ENCODE data around the gene NPW. TPM values are rescaled to one million over a fixed set of nuclear protein-coding genes. Genes with fewer than 3 reads are reported as not detected.

NPW gene
- polyA plus RNA-seq, 1 experiment: 0.66 TPM

DNA sequence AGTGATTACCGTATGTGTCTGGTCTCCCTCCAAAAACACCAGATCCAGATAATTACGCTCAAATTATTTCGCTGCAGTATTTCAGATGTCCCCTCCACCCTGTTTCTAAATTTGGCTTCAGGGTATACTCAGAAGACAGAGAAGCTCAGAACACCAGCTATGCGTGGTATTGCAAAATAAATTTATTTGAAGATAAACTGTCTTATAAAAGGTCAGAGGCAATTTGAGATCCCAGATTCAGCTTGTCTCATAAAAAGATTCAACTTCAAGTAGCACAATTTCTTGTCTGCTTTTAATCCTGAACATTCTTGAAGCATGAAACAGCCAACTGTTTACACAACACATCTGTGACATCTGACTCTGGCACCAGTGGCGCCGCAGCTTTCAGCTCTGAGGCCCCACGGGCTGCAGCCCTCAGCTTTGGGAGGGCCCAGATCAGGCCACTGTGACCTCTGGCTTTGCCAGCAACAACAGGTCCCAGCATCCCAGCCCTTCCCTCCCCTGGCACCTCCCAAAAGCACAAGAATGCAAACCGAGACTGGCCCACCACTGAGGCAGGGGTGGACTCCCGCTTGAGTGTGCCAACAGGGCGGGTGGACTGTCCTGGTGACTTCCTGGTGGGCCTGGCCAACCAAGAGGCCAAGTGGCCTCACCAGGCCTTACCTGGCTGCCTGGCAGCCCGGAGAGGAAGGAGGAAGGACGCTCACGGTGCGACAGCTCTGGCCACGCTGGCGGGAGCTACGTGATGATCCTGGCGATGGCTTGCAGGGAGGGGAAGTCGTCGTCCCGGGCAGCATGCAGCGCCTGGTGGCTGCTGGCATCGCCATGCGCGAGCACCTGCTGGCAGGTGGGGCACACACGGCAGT is 21.9 kb upstream of the NPW start:
- Histone ChIP-seq H3K27ac (ENCODE audit: low read depth, low read length) (peak overlapping the region; percentile 57), H3K4me3 (ENCODE audit: low read depth, low read length) (no peak overlapping the region), H3K9me3 (ENCODE audit: control insufficient read depth, insufficient read depth, low read length) (peaks cover 5% of the 10 kb centered on the region; the same call in 1 of the 2 replicates), H3K27me3 (ENCODE audit: control insufficient read depth, insufficient read depth, low read length) (no peaks in the 10 kb centered on the region)
- POLR2A ChIA-PET: interaction anchor here (1.1 to 1.2 kb wide), 2 partner anchors 14 to 158 kb away, joined by 3 to 4 read pairs; partner anchors contain the start of genes GFER and TRAF7
- TF ChIP-seq, protein P1, sequence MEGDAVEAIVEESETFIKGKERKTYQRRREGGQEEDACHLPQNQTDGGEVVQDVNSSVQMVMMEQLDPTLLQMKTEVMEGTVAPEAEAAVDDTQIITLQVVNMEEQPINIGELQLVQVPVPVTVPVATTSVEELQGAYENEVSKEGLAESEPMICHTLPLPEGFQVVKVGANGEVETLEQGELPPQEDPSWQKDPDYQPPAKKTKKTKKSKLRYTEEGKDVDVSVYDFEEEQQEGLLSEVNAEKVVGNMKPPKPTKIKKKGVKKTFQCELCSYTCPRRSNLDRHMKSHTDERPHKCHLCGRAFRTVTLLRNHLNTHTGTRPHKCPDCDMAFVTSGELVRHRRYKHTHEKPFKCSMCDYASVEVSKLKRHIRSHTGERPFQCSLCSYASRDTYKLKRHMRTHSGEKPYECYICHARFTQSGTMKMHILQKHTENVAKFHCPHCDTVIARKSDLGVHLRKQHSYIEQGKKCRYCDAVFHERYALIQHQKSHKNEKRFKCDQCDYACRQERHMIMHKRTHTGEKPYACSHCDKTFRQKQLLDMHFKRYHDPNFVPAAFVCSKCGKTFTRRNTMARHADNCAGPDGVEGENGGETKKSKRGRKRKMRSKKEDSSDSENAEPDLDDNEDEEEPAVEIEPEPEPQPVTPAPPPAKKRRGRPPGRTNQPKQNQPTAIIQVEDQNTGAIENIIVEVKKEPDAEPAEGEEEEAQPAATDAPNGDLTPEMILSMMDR (IDR thresholded peaks at IDR 0.05; ENCODE audit: low read depth, low read length): no peak
- CTCF ChIA-PET: interaction anchor here (0.5 to 1.0 kb wide), 4 partner anchors 25 to 148 kb away, joined by 3 to 5 read pairs (median 4); no protein-coding TSS in a partner anchor
- DNase-seq (ENCODE audit: low read depth, low spot score): no peak

DNA sequence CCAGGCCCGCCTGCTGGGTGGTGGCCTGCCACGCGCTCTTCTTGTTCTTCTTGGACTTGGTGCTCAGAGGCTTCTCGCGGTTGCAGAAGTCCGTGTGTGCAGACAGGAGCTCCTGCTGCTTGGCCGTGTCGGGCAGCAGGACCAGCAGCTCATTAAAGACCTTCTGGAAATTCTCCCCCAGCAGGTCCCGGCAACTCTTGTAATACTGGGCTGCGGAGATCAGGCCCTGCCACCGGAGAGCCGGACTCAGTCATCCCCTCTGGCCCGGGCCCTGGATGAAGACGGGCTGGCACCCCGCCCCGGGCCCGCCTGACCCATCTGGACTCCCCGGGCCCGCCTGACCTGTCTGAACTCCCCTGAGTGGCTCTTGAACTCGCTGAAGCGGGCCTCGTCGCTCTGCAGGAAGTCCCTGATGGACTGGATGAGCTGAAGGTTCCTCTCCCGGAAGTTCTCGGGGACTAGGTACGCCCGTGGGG is 21.2 kb upstream of the NPW start:
- H3K9me3 ChIP-seq (ENCODE audit: control insufficient read depth, insufficient read depth, low read length): no peaks in the 10 kb centered on the region; the same call in 1 of the 2 replicates
- H3K27ac ChIP-seq (ENCODE audit: low read depth, low read length): no peak overlapping the region
- CTCF ChIA-PET: interaction anchor here (1.0 kb wide), 1 partner anchor 142 kb away, joined by 4 read pairs; no protein-coding TSS in a partner anchor
- no peak overlapping the region for H3K4me3 ChIP-seq (ENCODE audit: low read depth, low read length)
- H3K27me3 ChIP-seq (ENCODE audit: control insufficient read depth, insufficient read depth, low read length): no peaks in the 10 kb centered on the region
- POLR2A ChIA-PET: no interaction called here
- DNase-seq (ENCODE audit: low read depth, low spot score): no peak
- TF ChIP-seq, protein P1 (IDR thresholded peaks at IDR 0.05; ENCODE audit: low read depth, low read length): no peak

DNA sequence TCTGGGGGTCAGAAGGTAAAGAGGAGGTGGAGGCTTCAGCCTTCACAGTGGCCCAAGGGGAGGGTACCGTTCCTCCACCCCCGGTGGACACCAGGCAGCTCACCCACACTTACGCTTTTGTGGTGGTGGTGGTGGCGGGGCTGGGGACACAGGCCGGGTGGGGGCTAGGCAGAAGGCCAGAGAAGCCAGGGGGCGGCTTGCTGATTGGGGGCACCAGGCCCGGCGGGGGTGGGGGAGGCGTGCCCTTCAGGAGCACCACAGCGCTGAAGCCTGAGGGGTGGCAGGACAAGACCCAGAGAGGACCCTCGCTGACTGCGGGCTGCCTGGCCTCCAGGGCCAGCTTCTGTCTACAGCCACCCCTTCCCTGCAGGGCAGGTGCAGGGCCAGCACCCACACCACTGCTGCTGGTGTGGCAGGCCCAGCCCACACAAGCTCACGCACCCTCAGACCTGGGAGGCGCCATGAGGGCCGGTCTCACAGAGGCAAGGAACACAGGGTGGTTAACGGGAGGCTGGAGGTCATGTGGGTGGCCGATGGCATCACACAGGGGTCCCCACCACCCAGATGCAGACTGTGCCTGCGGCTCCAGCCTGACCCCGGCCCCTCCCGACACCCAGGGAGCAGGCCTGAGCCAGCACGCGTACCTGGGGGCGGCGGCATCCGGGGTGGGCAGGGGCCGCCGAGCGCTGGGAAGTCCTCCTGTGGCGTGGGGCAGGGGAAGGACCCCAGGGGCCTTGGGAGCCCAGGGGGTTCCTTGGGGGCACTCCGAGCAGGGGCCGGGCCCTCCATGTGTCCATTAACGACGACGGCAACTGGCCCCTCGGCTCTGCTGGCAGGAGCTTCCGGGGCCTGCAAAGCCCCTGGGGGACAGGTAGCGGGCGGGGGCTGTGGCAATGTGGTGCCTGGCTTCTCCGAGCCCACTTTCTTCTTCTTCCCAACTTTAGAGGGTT is 20.5 kb upstream of the NPW start:
- Histone ChIP-seq H3K9me3 (ENCODE audit: control insufficient read depth, insufficient read depth, low read length) (no peaks in the 10 kb centered on the region; the same call in 1 of the 2 replicates), H3K4me3 (ENCODE audit: low read depth, low read length) (no peak overlapping the region), H3K27ac (ENCODE audit: low read depth, low read length) (no peak overlapping the region), H3K27me3 (ENCODE audit: control insufficient read depth, insufficient read depth, low read length) (no peaks in the 10 kb centered on the region)
- TF ChIP-seq, protein P1 (IDR thresholded peaks at IDR 0.05; ENCODE audit: low read depth, low read length): no peak
- POLR2A ChIA-PET: no interaction called here
- CTCF ChIA-PET: interaction anchor here (0.7 to 1.0 kb wide), 2 partner anchors 141 kb away, joined by 4 read pairs; no protein-coding TSS in a partner anchor
- DNase-seq (ENCODE audit: low read depth, low spot score): no peak

DNA sequence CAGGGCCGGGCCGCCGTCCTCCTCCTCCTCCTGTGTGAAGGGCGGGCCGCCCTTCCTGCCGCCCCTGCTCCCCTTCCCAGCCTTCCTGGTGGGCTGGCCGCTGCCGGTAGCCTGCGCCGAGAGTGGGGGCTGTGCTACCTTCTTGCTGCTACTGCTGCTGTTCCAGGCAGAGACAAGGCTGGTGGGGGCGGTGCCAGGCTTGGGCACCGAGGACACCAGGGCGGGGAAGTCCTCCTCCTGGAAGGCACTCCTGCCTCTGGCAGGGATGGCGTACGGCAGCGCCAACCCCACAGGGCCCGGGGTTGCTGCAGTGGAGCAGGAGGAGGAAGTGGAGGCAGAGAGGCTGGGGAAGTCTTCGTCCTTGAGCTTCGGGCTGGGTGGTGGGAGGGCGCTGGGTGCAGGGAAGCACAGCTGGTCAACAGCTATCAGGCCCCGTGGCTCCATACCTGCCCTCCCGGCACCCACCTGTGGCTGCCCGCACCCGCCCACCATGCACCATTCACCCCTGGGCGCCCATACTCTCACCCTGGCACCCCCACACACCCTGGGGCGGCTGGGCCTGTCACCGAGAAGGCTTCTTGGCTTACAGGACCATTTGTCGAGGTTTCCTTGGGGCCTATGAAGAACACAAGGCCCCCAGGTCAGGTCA is 19.6 kb upstream of the NPW start:
- Histone ChIP-seq H3K4me3 (ENCODE audit: low read depth, low read length) (no peak overlapping the region), H3K27ac (ENCODE audit: low read depth, low read length) (no peak overlapping the region), H3K27me3 (ENCODE audit: control insufficient read depth, insufficient read depth, low read length) (no peaks in the 10 kb centered on the region), H3K9me3 (ENCODE audit: control insufficient read depth, insufficient read depth, low read length) (no peaks in the 10 kb centered on the region; the same call in 1 of the 2 replicates)
- CTCF ChIA-PET: interaction anchor here (0.7 kb wide), 1 partner anchor 141 kb away, joined by 4 read pairs; no protein-coding TSS in a partner anchor
- DNase-seq (ENCODE audit: low read depth, low spot score): no peak
- TF ChIP-seq, protein P1 (IDR thresholded peaks at IDR 0.05; ENCODE audit: low read depth, low read length): no peak
- POLR2A ChIA-PET: no interaction called here

All from AG04450 (cell line).